GM21423 (cell line): ENCODE results near the gene HMCN1.

Experiments
- ATAC-seq: cut with Tn5 transposase; IDR thresholded peaks from one replicate; pipeline ENCODE4 v1.9.1; 2021; ENCODE audit warnings: mild to moderate bottlenecking, moderate library complexity; ENCODE audit not compliant: unreplicated experiment

The HMCN1 gene

GRCh38 chr1:185733818-185734735 lies at the start of gene HMCN1:
HMCN1 (plus strand) TSS chr1:185734391; CDS start chr1:185734780, 389 bp downstream.
- ATAC-seq = no peak

- ATAC-seq = no peak
Observed at GRCh38 chr1:185686821-185687778, 47.1 kb upstream of the HMCN1 start.

- no peak for ATAC-seq
Observed at GRCh38 chr1:185690527-185690926, 43.7 kb upstream of the HMCN1 start.

- no peak for ATAC-seq
Observed at GRCh38 chr1:185693654-185694053, 40.5 kb upstream of the HMCN1 start.

GRCh38 chr1:185694081-185694480 lies 40.1 kb upstream of the HMCN1 start:
- peak; percentile 93 for ATAC-seq

- ATAC-seq = no peak
Observed at GRCh38 chr1:185695299-185695698, 38.9 kb upstream of the HMCN1 start.

GRCh38 chr1:185696422-185697150 lies 37.6 kb upstream of the HMCN1 start:
- ATAC-seq = no peak

- ATAC-seq = no peak
Observed at GRCh38 chr1:185699874-185700273, 34.3 kb upstream of the HMCN1 start.

GRCh38 chr1:185701650-185702049 lies 32.5 kb upstream of the HMCN1 start:
- ATAC-seq = no peak

GRCh38 chr1:185704181-185704580 lies 30.0 kb upstream of the HMCN1 start:
- ATAC-seq = no peak

- no peak for ATAC-seq
Observed at GRCh38 chr1:185716095-185716494, 18.1 kb upstream of the HMCN1 start.

- no peak for ATAC-seq
Observed at GRCh38 chr1:185719021-185719420, 15.2 kb upstream of the HMCN1 start.

GRCh38 chr1:185720633-185721272 lies 13.4 kb upstream of the HMCN1 start:
- ATAC-seq = no peak

- ATAC-seq = no peak
Observed at GRCh38 chr1:185721553-185721952, 12.6 kb upstream of the HMCN1 start.

GRCh38 chr1:185722098-185722497 lies 12.1 kb upstream of the HMCN1 start:
- ATAC-seq = no peak

- ATAC-seq = no peak
Observed at GRCh38 chr1:185727726-185728125, 6.5 kb upstream of the HMCN1 start.

- no peak for ATAC-seq
Observed at GRCh38 chr1:185731446-185731845, 2.7 kb upstream of the HMCN1 start.

- no peak for ATAC-seq
Observed at GRCh38 chr1:185732951-185733350, 1.2 kb upstream of the HMCN1 start.

GRCh38 chr1:185734929-185735700 lies 924 bp downstream of the HMCN1 start:
- ATAC-seq = no peak

- no peak for ATAC-seq
Observed at GRCh38 chr1:185735701-185736064, 1.5 kb downstream of the HMCN1 start.
